Left renal pelvis (tissue), 4 donors: Measurements from ENCODE around the gene NAAA. TPM values are rescaled to one million over a fixed set of nuclear protein-coding genes. Genes with fewer than 3 reads are reported as not detected.
"Not testable (repeated sequence)": the region's sequence is repeated elsewhere in the genome, so short reads cannot be mapped to it uniquely, and the experiment has no call there.

Experiments used
- DNase-seq, 4 donors: peaks; one replicate each; pipeline ENCODE4 v3.0.0-alpha.2; 2013; ENCODE audit warnings: low read depth in 4 of 4, low spot score in 3 of 4
- polyA plus RNA-seq, 4 donors: library from polyadenylated mRNA; unstranded; fragments of 120-200 nt; gene quantifications; one replicate each; pipeline ENCODE4 v1.2.1, GENCODE V29; 2013; ENCODE audit not compliant: insufficient read length in 4 of 4

Gene NAAA
- polyA plus RNA-seq, 4 donors = 7.1 to 16.8 (median 14.1) TPM

DNA sequence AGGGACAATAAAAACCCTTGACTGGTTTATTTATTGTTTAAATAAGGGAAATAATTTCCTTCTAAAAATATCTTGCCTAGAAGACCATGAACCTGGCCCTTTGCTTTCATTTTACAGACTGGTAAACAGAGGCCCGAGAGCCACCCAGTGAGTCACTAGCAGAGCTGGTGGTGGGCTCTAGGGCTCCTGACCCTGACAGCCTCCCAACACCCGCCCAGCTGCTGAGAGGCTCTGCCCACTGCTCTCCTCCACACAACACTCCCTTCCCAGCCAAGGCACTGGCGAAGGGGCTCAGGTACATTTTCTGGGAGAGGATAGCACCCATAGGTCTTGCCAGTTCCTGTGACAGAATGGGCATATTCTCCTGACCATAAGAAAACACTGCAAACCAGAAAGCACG lies 20.5 kb downstream of the NAAA start:
- no peak for DNase-seq

DNA sequence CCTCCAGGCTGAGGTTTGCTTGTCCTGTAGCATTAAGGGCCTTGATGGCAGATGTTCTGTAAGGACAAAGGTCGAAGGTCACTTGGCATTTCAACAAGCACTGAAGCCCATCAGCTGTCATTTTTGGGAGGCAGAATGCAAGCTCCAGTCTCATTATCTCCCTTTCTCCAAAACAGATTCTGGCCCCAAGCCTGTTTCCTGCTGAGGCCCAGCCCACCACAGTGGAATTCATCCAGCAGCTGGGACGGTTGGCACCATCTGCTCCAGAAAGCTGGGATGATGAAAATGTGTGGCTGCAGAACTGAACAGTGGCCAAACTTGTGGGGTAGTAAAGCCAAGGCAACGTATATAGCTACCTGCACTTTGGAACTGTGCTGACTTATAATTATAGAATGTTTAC lies 20.9 kb downstream of the NAAA start:
- DNase-seq = no peak

DNA sequence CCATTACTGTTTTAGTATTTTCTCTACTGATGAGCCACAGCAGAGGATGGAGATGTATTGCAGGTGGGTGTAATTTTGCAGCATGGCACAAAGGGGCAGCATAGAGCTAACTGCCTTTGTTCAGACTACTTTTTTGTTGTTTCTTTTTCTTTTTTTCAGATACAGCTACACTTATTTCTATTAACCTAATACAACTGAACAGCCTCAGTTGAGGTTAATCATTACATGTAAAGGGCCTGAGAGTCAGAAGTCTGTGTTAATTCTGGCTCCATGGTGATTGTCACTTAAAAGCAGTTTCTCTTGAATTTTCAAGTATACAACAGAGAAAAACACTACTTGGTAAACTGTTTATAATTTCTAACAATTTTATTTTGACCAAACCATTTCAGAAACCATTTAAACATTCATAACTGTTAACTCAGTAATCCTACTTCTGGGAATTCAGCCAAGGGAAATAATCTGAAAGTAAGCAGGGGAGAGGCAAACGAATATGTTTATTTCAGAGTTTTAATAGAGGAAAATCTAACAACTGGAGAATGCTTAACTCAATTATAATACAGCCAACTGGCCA lies 24.6 kb downstream of the NAAA start:
- peak in 2 of 4 donors; percentile 22 to 41 for DNase-seq

DNA sequence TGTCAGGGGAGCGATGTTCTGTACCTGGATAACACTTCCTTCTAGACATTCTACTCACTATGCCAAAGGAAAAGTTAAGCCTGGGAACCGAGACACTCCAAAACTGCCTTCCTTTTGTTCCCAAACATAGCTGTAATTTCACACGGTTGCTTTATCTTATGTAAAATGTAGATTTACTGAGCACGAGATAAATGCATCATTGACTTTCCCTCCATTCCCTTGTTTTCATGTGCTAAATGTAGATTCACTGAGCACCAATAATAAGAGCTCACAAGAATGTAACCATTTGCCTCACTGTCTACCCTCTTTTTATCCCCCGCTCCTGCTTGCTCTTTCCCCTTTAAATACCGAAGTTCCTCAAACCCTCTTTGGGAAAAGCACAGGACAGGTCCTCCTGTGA lies 27.8 kb downstream of the NAAA start:
- DNase-seq = no peak

DNA sequence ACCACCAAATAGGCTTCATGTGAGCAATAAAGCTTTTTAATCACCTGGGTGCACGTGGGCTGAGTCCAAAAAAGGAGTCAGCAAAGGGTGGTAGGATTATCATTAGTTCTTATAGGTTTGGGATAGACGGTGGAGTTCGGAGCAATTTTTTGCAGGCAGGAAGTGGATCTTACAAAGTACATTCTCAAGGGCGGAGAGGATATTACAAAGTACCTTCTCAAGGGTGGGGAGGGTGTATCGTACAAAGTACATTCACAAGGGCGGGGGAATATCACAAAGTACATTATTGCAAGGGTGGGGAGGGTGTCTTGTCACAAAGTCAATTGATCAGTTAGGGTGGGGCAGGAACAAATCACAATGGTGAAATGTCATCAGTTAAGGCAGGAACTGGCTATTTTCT lies 30.0 kb downstream of the NAAA start:
- not testable (repeated sequence) for DNase-seq

DNA sequence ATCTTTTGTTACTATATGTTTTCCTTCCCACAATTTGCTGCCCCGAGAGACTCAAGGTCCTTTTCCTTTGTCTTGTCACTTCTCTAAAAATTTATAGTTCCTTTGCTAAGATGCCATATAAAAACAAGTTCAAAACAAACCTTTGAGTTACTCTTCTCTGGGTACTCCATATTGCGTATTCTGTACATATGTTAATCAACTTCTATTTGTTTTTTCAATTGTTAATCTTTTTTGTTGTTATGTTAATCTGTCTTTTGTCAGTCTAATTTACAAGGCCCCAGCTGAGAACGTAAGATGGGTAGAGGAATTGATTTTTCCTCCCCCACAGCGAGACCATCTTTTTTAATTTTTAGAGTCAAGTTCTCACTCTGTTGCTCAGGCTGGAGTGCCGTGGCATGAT lies 31.4 kb downstream of the NAAA start:
- DNase-seq = no peak

DNA sequence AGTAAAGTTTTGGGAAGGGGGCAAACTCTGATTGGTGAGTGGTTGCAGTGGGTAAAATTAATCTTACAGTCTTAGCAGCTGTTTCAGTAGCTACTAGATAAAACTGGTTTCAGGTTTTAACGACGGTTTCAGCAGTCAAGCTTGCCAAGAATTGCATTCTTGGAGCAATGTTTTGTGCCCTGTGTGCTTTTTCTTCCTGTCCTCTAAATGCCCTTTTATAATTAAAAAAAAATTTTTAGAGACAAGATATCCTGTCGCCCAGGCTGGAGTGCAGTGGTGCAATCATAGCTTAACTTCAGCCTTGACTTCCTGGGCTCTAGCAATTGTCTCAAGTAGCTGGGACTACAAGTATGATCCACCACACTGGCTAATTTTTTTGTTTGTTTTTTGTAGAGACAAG lies 32.3 kb downstream of the NAAA start:
- peak in 1 of 4 donors; percentile 6 for DNase-seq

DNA sequence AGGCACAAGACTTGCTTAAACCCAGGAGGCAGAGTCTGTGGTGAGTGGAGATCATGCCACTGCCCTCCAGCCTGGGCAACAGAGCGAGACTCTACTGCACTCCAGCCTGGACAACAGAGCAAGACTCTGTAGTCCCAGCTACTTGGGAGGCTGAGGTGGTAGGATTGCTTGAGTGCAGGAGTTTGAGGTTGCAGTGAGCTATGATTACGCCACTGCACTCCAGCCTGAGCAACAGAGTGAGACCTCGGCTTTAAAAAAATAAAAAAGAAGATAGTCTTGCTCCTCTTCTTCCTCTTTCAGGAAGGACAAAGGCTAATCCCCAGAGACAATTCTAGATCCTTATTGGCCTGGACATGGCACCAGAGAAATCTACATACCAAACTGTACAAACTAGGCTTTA lies 32.8 kb downstream of the NAAA start:
- DNase-seq = no peak

DNA sequence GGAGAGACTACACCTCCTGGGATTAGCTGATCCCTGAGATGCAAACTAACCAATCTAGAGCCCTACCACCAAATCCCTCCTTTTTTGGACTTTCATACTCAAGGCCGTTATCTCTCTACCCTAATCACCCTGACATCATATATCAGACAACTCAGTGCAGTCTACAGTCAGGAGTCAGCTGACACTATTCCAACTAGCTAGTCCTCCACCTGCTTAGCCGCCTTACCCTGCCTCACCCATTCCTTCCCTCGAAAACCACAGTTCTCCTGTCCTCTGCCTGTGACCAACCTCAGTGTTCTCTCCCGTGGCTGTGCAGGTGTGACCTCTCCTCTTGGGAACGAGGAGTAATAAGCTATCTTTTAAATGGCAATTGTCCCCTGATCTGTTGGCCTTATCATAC lies 36.7 kb downstream of the NAAA start:
- no peak for DNase-seq

DNA sequence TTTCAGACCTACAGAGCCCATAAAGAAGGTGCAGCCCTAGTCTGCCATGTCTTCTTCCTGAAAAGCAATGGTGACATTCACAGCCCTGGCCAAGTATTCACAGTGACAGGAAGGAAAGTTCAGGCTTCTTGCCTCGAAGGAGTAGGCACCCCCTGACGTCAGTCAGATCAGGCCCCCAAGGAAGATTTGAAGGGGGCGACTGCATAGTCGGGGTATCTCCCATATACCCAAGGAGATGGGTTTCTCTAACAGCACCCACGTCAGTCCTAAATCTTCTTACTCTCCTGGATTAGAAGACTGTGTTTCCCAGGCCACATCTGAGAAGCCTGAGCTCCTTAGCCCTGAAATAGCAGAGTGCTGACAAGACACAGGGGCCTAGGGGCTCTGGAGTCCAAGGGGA lies 38.5 kb downstream of the NAAA start, which contains the start of gene PPEF2:
Gene PPEF2, minus strand, starts transcription at position 101 of the 400 bp plus-strand sequence. CDS start 6,127 bp downstream, outside the sequence.
- no peak for DNase-seq

DNA sequence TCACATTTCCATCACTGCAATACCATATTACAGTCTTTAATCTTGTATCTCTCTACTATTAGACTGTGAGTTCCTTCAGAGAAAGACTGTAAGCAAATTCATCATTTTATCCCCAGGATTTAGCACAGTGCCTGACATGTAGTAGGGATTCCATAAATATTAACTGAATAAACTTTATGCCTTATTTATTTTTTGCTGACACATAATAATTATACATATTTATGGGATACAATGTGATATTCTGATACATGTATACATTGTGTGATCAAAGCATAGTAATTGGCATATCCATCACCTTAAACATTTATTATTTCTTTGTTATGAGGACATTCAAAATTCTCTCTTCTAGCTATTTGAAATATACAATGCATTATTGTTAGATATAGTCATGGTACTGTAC lies 42.3 kb downstream of the NAAA start:
- DNase-seq = no peak

DNA sequence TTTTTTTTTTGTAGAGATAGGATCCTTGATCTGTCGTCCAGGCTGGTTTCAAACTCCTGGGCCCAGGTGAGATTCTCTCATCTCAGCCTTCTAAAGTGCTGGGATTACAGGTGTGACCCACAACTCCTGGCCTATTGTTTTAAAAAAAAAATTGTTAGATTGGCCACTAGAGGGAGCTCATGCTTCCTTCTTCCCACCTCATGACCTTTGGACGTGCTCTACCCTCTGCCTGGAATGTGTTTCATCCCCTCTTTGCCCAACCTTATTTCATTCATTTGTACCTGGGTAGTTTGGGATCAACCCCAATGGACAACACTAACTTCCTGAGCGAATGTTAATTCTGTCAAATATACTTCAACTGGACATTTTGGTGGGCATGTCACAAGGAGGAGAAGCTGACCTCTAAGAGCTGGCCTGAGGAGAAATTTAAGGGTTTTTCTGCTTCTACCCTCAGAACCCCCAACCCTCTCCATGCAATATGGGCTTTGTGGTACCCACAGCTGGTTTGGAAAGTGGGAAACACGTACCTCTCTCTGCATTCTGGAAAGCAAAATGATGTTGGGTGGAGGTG lies 45.0 kb downstream of the NAAA start:
- peak in 1 of 4 donors; percentile 4 for DNase-seq

DNA sequence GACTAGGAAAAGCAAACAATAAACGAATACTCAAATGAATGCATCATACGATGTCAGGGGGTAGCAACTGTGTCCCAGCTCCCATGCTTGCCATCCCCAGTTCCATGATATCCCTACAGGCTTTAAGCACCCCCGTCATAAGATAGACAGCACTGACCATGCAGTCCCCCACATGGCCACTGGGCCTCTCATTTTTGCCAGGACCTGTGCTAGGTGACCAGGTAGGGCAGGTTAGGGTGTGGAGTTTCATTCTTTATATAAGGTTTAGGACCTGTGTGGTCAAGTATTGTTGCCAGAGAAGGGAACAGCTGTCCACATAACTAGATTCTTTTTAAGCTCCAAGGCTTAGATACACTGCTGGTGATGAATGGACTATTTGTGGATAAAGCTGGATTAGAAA lies 48.3 kb downstream of the NAAA start:
- DNase-seq = no peak

DNA sequence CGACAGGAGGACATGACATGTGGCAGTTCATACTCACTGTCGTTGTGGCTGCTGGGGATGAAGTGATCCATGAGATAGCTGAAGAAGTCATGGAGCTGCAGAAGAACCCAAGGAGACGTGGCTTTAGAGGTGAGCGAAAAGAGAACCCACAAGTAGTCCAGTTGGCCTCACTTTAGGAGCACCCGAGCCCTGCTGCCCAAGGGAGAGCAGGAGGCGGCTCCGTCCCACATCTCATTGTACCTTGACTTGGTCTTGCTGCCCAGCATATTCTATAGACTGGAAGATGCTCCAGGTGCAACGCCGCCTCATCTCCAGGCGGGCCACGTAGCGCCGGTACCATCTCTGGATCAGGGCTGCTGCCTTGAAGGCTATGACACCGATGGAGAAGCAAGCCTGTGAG lies 49.2 kb downstream of the NAAA start:
- no peak for DNase-seq

DNA sequence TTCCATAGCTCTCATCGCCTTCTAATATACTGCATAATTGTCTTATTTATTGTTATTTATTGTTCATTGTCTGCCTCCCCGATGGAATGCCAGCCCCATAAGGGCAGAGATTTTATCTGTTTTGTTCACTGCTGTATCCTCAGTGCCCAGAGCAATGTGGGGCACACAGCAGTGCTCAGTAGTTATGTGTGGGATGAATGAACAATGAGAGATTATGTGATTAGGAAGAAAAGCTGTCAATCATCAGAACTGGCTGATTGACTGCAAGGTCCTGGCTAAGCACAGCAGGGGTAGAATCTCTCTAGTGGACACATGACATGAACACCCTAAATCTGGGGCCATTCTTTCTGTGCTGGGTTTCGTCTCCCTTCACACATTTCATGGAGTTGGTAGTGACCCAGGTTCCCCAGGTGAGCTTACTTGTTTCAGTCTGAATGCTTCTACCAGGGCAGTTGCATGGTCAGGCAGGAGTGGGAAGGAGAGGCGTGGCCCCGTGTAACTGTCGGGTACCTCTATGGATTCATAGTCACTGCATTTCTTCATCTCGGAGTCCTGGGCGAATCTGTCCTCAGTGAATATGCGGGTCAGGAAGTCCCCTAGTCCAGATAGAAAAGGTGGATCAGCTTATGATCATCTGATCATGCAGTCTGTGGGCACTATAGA lies 51.1 kb downstream of the NAAA start:
- DNase-seq = no peak

DNA sequence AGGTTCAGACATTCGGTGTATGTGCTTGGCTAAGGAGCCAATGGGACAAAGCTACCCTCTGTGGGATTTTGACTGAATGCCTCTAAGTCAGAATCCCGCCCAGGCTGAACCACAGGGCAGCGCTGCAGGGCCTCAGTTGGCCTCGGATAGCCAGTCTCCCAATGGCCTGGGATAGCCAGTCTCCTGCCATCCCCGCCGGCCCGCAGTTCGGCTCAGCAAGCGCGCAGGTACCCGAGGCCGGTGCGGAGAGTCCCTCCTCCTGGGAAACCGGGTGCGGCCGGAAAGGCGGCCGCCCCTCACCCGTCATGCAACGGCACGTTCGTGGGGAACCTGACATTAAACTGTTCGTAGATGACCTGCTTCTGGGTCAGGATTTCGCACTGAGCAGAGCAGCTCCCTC lies 54.7 kb downstream of the NAAA start:
- no peak for DNase-seq

DNA sequence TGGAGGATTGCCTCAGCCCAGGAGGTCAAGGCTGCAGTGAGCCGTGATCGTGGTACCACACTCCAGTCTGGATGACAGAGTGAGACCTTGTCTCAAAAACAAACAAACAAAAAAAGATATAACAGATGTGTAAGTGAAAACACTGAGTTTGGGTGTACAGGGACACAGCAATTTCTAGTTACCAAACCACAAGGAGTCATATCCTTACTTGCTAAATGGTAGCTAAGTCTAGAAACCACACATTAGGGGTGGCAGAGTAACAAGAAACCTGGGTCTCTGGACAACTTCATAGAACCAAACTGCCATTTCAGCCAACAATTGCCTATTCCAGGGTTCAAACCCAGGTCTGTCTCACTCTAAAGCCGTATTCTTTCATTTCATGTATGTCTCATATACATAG lies 59.3 kb downstream of the NAAA start:
- no peak for DNase-seq

DNA sequence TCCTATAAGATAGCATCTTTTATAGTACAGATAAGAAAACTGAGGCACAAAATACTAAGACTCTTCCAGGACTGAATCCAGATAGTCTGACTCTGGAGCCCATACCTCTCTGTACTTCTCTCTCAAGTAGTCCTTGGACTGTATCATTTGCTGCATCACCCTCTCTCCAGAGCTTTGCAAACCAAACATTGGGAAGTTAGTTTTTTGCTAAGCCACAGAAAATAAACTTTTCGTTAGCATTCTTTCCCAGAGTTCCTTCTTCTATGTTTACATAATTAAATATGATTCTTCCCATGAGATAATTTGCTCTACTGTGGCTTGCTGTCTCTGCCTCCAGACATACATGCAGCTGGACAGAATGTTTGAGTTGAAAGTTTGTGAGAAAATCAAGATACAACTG lies 60.5 kb downstream of the NAAA start:
- DNase-seq = no peak

DNA sequence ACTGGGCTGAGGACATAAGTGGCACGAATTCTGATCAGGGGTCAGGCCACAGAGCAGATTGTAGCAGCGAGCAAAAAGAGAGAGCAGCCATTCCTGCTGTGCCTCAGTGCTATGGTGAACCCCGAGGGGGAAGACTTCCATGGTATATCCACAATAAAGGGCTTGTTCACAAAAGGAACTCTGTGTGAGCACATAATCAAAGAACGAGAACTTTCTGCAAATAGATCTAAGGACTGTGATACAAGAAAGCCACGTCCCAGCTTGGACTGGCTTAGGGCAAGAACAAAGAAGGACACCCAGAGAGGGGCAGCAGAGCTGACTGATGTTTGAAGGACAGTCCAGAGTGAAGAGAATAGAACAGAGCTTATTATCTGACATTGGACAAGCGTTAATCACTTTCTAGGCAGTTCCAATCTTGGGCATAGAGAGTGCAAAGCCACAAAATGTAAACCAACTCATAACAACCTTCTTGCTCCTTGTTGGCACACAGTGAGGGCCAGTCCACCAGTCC lies 62.5 kb downstream of the NAAA start:
- DNase-seq = no peak

DNA sequence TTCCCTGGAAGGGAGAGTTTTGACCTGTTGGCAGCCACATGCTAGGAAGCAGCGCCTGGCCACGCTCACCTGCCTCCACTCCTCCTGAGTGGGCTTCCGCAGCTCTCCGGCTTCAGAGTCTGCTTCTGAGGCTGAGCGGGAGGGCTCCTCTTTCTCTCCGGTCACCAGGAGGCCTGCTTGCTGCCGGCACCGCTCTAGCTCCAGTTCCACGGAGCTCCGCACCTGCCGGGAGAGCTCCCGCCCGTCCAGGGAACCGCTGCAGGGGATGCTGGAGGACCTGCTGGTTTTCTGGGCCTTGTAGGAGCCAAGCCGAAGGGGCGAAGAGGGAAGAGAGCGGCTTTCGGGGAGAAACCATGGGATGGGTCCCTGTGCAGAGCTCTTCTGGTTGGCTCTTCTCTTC lies 64.6 kb downstream of the NAAA start:
- no peak for DNase-seq

DNA sequence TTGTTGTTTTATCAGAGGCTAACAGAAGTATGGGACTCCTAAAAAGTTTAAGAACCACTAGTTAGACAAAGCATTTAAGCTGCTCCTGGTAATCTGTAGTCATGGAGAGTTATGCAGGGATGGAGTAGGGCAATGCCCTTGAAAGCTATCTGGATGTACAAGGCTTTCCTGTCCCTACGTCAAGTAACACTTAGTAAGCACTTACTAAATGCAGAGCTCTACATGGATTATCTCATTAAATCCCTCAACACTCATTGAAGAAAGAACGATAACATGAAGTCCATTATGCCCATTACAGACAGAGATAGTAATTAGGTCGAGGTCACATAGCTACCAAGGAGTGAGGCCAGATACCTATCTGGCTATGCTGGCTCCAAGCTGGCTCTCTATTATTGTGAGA lies 71.7 kb downstream of the NAAA start:
- no peak for DNase-seq

DNA sequence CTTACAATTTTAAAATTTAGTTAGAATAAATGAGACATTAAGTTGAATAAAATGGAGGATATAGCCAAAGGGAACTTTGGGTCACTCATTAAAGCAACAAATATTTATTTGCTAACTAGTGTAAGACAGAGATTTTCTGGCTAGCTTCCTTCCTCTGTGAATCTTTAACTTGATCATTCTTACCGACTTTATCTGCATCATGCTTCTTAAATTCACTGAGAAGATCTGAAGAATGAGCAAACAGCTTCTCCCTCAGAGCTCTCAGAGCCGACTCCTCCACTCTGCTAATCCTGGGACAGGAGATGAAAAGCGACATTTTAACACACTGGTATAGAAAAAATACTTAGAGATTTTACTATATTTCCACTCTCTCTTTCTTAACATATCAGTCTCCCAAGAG lies 73.7 kb downstream of the NAAA start:
- no peak for DNase-seq
